NCI-H2081 treated with DMSO at 0.1 percent for 48 hours (cell line): Measurements from ENCODE around the gene CGNL1.

Experiments
- DNase-seq: peaks from one replicate; lab custom pipeline; 2025; lab: John Stamatoyannopoulos, UW

CGNL1 gene

DNA sequence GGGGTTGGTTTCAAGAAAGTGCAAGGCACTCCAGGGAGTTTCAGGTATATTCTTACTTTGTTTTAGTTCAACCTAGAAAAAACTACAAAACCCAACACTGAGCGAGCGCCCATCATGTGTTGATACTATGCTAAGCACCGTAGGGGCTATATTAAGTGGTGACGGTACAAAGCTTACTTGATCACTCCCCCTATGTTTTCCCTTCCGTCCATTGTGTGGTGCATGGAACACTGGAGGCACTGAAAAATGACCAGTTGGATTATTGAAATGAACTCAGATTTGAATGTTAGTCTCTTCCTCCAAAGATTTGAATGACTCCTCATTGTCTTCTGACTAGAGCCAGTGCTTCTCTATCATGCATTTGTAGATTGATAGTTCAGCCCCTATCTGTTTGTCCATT, 222.0 kb downstream of the CGNL1 start:
- DNase-seq: no peak

DNA sequence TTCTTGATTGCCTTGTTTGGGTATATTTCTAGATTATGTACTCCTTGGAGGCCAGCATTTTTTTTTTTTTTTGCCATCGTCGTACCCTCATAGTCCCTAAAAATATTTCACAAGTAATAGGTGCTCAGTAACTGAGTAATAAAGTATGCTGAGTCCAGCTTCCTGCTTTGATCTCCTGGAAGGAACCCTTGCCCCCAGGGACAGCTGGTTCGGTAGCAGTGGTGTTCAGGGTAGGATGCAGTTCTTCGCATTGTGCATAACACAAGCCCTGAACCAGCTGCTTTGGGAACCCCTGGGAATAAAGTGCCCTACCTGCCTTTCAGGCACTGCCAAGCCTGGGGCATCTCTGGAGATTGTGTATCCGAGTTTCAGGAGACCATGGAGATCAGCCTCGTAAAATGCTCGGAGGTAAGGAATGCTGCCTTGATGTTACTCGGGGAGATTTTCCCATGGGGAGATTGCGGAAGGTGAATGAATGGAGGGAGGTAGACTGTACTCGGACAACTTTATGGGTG, 223.0 kb downstream of the CGNL1 start:
- DNase-seq: no peak

DNA sequence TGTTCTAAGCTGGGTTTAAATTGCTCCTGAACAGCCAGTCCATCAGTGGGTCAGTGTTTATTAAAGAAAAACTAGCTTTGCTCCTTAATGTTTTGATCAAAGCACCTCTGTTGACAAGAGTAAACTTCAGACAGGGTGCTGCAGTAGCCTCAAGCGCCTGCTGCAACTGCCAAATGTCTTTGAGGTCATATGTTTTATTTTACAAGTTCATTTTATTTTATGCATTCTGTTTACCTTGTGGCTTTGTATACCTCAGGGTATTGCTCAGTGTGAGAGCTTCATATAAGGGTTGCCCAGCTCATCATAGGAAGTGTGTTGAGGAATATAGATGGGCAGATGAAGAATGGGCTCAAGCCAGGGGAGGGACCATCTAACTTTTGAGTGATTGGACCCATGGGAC, 223.9 kb downstream of the CGNL1 start:
- DNase-seq: no peak
